A673 (cell line): ENCODE measurements around the gene RFESD.

Experiments
- EZH2 ChIP-seq: fragments of 200-600 bp; sonication (generic); IDR thresholded peaks from 2 replicates; pipeline ENCODE4 v1.6.1; 2017; ENCODE audit warnings: borderline replicate concordance, low read depth, mild to moderate bottlenecking, mixed read lengths, antibody characterized with exemption, low read length; ENCODE audit not compliant: poor library complexity, severe bottlenecking
- TF ChIP-seq, protein P1 (sequence below): fragments of 300-800, 200-600 bp; sonication (generic); conservative IDR thresholded peaks from 2 replicates; pipeline ENCODE4 v1.5.1; 2017; ENCODE audit warnings: low read depth, mild to moderate bottlenecking, antibody characterized with exemption, low read length, moderate library complexity, mixed read lengths

DNA sequence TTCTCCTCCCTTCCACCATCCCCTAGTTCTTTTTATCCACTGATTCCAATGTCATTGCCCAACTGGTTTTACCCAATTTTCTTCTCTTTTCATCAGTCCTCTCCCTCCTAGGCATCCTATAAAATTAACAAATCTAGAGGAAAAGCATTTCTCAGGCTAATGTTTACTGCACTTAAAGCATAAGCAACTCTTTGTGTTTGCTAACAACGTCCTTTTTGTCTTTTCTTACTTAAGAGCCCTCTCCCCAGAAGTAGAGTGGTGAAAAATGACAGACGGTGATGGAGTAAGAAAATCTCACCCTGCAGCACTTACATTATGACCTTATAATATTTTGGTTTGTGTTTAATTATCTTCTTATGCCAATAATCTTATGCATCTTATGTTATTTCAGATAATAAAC, 37.8 kb downstream of the RFESD start:
- TF ChIP-seq EZH2 = no peak
- TF ChIP-seq, protein P1, sequence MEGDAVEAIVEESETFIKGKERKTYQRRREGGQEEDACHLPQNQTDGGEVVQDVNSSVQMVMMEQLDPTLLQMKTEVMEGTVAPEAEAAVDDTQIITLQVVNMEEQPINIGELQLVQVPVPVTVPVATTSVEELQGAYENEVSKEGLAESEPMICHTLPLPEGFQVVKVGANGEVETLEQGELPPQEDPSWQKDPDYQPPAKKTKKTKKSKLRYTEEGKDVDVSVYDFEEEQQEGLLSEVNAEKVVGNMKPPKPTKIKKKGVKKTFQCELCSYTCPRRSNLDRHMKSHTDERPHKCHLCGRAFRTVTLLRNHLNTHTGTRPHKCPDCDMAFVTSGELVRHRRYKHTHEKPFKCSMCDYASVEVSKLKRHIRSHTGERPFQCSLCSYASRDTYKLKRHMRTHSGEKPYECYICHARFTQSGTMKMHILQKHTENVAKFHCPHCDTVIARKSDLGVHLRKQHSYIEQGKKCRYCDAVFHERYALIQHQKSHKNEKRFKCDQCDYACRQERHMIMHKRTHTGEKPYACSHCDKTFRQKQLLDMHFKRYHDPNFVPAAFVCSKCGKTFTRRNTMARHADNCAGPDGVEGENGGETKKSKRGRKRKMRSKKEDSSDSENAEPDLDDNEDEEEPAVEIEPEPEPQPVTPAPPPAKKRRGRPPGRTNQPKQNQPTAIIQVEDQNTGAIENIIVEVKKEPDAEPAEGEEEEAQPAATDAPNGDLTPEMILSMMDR = no peak
